Measurements from ENCODE around the gene GRIK1.

GRIK1 gene

GRCh38 chr21:29826386-29826785 is 113.4 kb downstream of the GRIK1 start:
- DNase-seq, result no peak

- no peak for DNase-seq
Measured at GRCh38 chr21:29825936-29826335, 113.9 kb downstream of the GRIK1 start.

- no peak for DNase-seq
Measured at GRCh38 chr21:29825345-29825744, 114.5 kb downstream of the GRIK1 start.

- DNase-seq, result no peak
Measured at GRCh38 chr21:29822064-29822463, 117.7 kb downstream of the GRIK1 start.

- DNase-seq, result no peak
Measured at GRCh38 chr21:29821230-29821629, 118.6 kb downstream of the GRIK1 start.

- no peak for DNase-seq
Measured at GRCh38 chr21:29819675-29820326, 120.0 kb downstream of the GRIK1 start.

GRCh38 chr21:29818383-29818921 is 121.3 kb downstream of the GRIK1 start:
- DNase-seq, result no peak

- DNase-seq, result no peak
Measured at GRCh38 chr21:29817450-29817849, 122.3 kb downstream of the GRIK1 start.

- no peak for DNase-seq
Measured at GRCh38 chr21:29812947-29813346, 126.8 kb downstream of the GRIK1 start.

GRCh38 chr21:29810871-29811270 is 128.9 kb downstream of the GRIK1 start:
- DNase-seq, result no peak

GRCh38 chr21:29808153-29808552 is 131.6 kb downstream of the GRIK1 start:
- no peak for DNase-seq

GRCh38 chr21:29805105-29805504 is 134.7 kb downstream of the GRIK1 start:
- no peak for DNase-seq

GRCh38 chr21:29803191-29803590 is 136.6 kb downstream of the GRIK1 start:
- no peak for DNase-seq

GRCh38 chr21:29801122-29801521 is 138.7 kb downstream of the GRIK1 start:
- DNase-seq, result no peak

GRCh38 chr21:29800056-29800455 is 139.7 kb downstream of the GRIK1 start:
- DNase-seq, result no peak

- DNase-seq, result no peak
Measured at GRCh38 chr21:29798840-29799239, 141.0 kb downstream of the GRIK1 start.

- DNase-seq, result no peak
Measured at GRCh38 chr21:29797155-29797554, 142.6 kb downstream of the GRIK1 start.

- DNase-seq, result no peak
Measured at GRCh38 chr21:29793712-29794111, 146.1 kb downstream of the GRIK1 start.

GRCh38 chr21:29789393-29789792 is 150.4 kb downstream of the GRIK1 start:
- DNase-seq, result no peak

GRCh38 chr21:29788752-29789151 is 151.0 kb downstream of the GRIK1 start:
- DNase-seq, result no peak

- DNase-seq, result no peak
Measured at GRCh38 chr21:29787361-29787909, 152.4 kb downstream of the GRIK1 start.

- DNase-seq, result no peak
Measured at GRCh38 chr21:29786496-29787360, 153.1 kb downstream of the GRIK1 start.

GRCh38 chr21:29777160-29777559 is 162.6 kb downstream of the GRIK1 start:
- DNase-seq, result no peak

GRCh38 chr21:29775462-29775861 is 164.3 kb downstream of the GRIK1 start:
- no peak for DNase-seq
